Gastrocnemius medialis (tissue), 4 donors: ENCODE measurements around the gene ST7.

Experiments
- POLR2A ChIP-seq, 2 donors: fragments of 450-650 bp; IDR thresholded peaks; one replicate each; pipeline ENCODE4 v1.6.1; 2017; ENCODE audit warnings: antibody characterized with exemption in 2 of 2, mild to moderate bottlenecking in 2 of 2, moderate library complexity in 2 of 2
- TF ChIP-seq, protein P1 (sequence below), 5 experiments: fragments of 450-650 bp in 3 of 5; fragments of 200-600 bp in 2 of 5; sonication (generic) in 2 of 5; IDR thresholded peaks in 4 of 5; conservative IDR thresholded peaks in 1 of 5; 1 replicate in 4 of 5; 2 replicates in 1 of 5; pipeline ENCODE4 v1.5.1; 2016 to 2019; ENCODE audit warnings: antibody characterized with exemption in 5 of 5, mild to moderate bottlenecking in 3 of 5, moderate library complexity in 3 of 5

DNA sequence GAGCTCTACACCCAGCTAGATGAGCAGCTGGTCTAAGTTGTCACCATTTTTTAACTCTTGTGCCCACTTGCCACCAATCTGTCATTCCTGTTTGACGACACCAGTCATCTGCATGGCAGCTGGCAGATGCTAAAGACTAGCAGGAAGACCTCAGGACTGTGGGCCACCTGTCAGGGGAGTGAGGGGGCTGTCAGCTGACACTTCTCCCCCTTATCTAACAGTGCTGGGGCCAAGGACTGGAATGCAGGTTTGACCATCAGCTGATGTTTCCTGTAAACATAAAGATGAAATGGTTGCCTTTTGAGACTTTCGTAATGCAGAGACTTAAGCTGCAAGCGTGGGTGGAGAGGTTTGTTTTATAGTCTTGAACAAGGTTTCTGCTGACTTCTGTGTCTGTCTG lies 276.0 kb downstream of the ST7 start:
- TF ChIP-seq, protein P1, sequence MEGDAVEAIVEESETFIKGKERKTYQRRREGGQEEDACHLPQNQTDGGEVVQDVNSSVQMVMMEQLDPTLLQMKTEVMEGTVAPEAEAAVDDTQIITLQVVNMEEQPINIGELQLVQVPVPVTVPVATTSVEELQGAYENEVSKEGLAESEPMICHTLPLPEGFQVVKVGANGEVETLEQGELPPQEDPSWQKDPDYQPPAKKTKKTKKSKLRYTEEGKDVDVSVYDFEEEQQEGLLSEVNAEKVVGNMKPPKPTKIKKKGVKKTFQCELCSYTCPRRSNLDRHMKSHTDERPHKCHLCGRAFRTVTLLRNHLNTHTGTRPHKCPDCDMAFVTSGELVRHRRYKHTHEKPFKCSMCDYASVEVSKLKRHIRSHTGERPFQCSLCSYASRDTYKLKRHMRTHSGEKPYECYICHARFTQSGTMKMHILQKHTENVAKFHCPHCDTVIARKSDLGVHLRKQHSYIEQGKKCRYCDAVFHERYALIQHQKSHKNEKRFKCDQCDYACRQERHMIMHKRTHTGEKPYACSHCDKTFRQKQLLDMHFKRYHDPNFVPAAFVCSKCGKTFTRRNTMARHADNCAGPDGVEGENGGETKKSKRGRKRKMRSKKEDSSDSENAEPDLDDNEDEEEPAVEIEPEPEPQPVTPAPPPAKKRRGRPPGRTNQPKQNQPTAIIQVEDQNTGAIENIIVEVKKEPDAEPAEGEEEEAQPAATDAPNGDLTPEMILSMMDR (IDR thresholded peaks at IDR 0.05 in 4 of 5, conservative IDR thresholded peaks at IDR 0.05 in 1 of 5): no peak
- TF ChIP-seq POLR2A (IDR thresholded peaks at IDR 0.05): no peak
